Mucosa of rectum (tissue), 2 donors: ENCODE data around the gene FAT2.

Source experiments
- H3K27ac ChIP-seq, 2 donors: one replicate each; pipeline ENCODE4 v1.7.0; 2013; ENCODE audit warnings: inconsistent platforms in 2 of 2, low read depth in 2 of 2, low read length in 2 of 2
- H3K27me3 ChIP-seq, 2 donors: one replicate each; pipeline ENCODE4 v1.7.0; 2013; ENCODE audit warnings: low read length in 2 of 2; ENCODE audit not compliant: control insufficient read depth in 2 of 2, insufficient read depth in 2 of 2
- H3K36me3 ChIP-seq, 2 donors: one replicate each; pipeline ENCODE4 v1.7.0; 2013; ENCODE audit warnings: low read length in 2 of 2; ENCODE audit not compliant: control insufficient read depth in 2 of 2, insufficient read depth in 2 of 2
- H3K4me1 ChIP-seq, 2 donors: one replicate each; pipeline ENCODE4 v1.7.0; 2013; ENCODE audit warnings: low read length in 2 of 2, mild to moderate bottlenecking in 1 of 2; ENCODE audit not compliant: control insufficient read depth in 2 of 2, insufficient read depth in 2 of 2
- H3K4me3 ChIP-seq, 2 donors: one replicate each; pipeline ENCODE4 v1.7.0; 2013; ENCODE audit warnings: low read length in 2 of 2
- H3K9ac ChIP-seq, 2 donors: one replicate each; pipeline ENCODE4 v1.7.0; 2013; ENCODE audit warnings: low read length in 2 of 2, low read depth in 1 of 2, mild to moderate bottlenecking in 1 of 2
- H3K9me3 ChIP-seq, 2 donors: one replicate each; pipeline ENCODE4 v1.7.0; 2013; ENCODE audit warnings: low read length in 2 of 2; ENCODE audit not compliant: control insufficient read depth in 2 of 2
- donor health status: healthy.
- donor health status: Normal muscosa, but diverticular disease.

Gene FAT2

DNA sequence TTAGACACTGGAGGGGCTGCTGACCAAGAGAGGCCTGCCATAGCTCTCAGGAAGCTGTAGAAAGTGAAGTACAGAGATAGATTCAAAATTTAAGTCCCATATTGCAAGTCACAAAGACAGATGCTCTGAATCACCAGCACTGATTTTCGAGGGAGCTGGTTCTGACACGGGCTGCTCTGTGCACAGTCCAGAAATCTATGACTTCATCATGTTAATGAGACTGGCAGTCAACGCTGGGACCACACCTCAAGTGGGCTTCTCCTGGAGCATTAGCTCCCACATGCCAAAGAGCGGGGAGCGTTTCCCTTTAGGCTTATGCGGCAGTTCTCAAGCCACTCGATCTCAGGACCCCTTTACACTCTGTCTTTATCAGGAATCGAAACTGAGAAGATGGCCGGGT is 34.2 kb upstream of the FAT2 start:
- Histone ChIP-seq H3K4me3 (no peak overlapping the region), H3K9me3 (no peaks in the 10 kb centered on the region), H3K4me1 (no peaks in the 10 kb centered on the region), H3K27ac (no peak overlapping the region), H3K9ac (no peak overlapping the region), H3K27me3 (peaks cover 0 to 3% of the 10 kb centered on the region in 2 donors), H3K36me3 (no peaks in the 10 kb centered on the region)

DNA sequence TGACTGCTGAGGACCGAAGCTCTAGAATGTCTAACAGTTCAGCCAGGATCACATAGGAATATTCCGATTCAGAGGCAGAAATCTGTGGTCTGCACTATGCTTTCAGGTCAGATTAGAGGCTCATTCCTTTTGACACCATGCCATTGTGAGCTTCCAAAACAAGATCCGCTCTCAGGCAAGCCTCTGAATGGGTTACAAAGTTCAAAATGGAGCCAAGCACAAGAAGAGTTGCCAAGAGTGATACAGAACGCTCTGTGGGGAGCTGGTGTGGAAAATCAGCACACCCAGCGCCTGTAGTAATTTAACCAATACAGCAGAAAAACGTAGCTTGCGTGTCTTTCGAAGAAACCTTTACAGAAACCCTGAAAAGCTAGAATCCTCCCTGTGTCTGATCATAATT is 33.3 kb upstream of the FAT2 start:
- Histone ChIP-seq H3K27ac (no peak overlapping the region), H3K4me1 (no peaks in the 10 kb centered on the region), H3K27me3 (peaks cover 0 to 3% of the 10 kb centered on the region in 2 donors), H3K36me3 (no peaks in the 10 kb centered on the region), H3K4me3 (no peak overlapping the region), H3K9ac (no peak overlapping the region), H3K9me3 (no peaks in the 10 kb centered on the region)

DNA sequence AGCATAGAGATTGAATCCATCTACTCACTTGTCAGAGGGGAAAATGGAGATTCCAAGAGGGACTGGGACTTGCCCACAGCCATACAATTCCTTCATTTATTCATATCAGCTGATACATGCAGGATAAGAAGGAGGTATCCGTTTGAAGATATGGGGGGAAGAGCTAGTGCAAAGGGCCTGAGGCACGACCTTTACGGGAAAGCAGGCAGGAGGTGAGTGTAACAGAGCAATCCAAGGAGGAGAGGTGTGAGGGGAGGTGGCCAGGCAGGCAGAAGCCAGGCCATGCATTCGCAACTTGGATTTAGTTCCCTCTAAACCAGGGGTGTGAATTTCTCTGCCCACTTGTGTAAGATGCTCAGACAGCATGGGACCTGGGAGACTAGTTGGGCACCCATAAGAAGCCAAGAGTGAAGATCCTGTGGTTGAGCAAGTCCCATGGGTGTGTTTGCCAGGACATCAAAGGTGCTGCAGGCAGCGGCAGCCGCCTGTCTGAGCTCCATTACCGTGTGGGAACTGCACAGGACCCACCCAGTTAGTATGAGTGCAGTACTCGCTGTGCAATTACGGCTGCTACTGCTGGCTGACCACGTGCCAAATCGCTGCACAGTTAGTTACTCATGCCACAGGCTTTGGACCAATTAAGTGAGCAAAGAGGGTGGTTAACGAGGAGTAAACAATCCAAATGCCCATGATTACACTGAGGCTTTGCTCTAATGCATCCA is 31.4 kb upstream of the FAT2 start:
- Histone ChIP-seq H3K36me3 (no peaks in the 10 kb centered on the region), H3K9ac (no peak overlapping the region), H3K4me3 (no peak overlapping the region), H3K4me1 (no peaks in the 10 kb centered on the region), H3K9me3 (no peaks in the 10 kb centered on the region), H3K27me3 (peaks cover 0 to 5% of the 10 kb centered on the region in 2 donors), H3K27ac (no peak overlapping the region)

DNA sequence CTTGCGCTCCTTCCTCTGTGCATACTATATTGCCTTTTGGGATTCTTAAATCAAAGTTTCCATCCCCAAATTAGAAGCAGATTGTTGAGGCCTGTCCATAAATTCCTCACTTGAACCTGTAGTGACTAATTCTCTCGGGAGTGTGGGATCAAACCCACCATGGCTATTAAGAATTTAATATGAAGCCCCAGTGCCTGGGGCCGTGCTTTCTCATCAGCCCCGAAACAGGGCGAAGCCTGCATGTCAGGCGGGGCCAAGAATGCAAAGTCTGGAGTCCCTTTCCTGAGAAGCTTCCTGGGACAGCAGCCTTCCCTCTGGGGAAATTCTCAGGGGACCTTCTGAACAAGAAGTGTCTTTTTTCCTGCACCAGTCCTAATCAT is 29.3 kb upstream of the FAT2 start:
- H3K27me3 ChIP-seq, result peaks cover 0 to 5% of the 10 kb centered on the region in 2 donors
- no peak overlapping the region for H3K27ac ChIP-seq
- H3K9me3 ChIP-seq, result no peaks in the 10 kb centered on the region
- no peaks in the 10 kb centered on the region for H3K36me3 ChIP-seq
- H3K4me1 ChIP-seq, result no peaks in the 10 kb centered on the region
- no peak overlapping the region for H3K9ac ChIP-seq
- H3K4me3 ChIP-seq, result no peak overlapping the region

DNA sequence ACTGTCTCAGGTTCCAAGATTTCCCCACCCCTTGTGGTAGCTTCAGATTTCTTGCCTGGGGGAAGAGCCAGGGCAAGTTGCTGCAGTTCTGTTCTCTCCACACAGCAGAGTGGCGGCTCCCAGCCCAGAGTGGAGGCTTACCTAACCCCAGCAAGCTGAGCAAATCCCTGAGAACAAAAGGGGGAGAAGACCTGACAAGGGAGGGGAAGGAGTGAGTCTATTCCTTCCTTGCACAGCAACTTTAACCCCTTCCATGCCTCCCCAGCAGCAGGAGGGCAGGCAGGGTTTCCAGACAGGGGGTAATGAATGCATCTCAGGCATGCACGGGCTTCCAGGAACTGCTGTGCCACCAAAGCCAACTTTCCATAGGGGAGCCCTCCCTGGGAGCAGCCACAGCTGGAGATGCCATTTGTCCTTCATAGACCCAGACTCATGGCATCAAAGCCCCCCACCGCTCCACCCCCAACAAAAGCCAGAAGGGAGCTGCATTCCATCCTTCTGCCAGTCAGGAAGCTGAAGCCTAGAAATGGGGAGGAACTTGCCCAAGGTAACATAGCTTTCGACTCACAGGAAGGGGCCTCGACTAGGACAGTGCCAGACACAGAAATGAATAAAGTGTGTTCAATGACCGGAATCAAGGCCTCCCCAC is 28.8 kb upstream of the FAT2 start:
- Histone ChIP-seq H3K36me3 (no peaks in the 10 kb centered on the region), H3K4me3 (no peak overlapping the region), H3K9me3 (no peaks in the 10 kb centered on the region), H3K27ac (no peak overlapping the region), H3K9ac (no peak overlapping the region), H3K4me1 (no peaks in the 10 kb centered on the region), H3K27me3 (peaks cover 0 to 5% of the 10 kb centered on the region in 2 donors)

DNA sequence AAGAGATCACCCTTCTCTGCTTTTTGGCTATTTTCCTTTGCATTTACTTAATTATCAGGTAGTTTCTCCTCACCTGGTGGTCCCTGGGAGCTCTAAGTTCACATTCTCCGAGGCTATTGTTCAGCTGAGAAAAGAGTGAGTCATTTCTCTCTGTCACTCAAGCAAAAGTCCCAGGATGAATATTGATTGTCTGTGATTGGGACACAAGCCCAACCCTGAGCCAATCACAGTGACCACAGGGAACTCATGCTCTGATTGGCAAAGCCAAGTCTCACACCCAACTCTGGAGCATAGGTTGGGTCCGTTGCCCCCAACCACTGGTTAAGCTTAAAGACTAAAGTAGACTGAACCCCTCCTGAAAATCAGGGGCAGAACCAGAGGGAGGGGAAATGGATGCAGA is 27.8 kb upstream of the FAT2 start:
- Histone ChIP-seq H3K9me3 (no peaks in the 10 kb centered on the region), H3K36me3 (no peaks in the 10 kb centered on the region), H3K4me3 (no peak overlapping the region), H3K4me1 (no peaks in the 10 kb centered on the region), H3K9ac (no peak overlapping the region), H3K27me3 (peaks cover 0 to 5% of the 10 kb centered on the region in 2 donors), H3K27ac (no peak overlapping the region)

DNA sequence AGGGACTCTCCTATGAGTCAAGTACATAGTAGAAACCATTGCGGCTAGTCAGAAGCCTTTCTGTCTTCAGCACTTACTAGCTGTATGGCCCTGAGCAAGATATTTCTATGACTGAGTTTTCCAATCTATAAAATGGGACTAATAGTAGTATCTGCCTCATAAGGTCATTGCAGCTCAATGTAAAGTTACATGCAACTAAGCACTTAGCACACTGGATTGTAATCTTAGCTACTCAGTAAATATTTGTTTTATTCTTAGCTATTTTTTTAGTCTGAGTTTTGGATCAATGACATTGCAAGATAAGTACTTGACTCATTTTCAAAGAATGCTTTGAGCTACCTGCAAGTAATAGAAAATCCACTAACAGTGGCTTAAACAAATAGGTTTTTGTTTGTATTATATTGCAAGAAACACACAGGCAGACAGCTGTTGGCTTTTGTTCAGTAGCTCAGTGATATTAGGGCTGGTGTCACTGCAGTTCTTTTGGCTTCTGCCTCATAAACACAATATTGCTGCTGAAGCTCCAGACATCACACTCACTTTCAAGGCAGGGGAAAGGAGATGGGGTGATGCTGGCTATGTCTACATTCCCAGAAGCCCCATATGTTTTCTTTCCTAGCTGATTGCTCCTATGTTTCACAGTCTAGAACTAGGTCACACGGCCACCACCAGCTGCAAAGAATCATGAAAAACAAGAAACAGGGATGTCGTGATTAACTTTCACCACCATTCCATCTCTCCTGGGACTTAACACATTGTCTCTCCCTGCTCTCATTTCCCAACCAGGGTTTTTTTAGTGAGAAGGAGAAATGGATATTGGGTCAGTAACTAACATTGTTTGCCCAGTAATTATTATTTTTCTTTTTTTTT is 26.9 kb upstream of the FAT2 start:
- Histone ChIP-seq H3K9ac (no peak overlapping the region), H3K4me1 (no peaks in the 10 kb centered on the region), H3K27me3 (peaks cover 0 to 5% of the 10 kb centered on the region in 2 donors), H3K36me3 (no peaks in the 10 kb centered on the region), H3K9me3 (no peaks in the 10 kb centered on the region), H3K4me3 (no peak overlapping the region), H3K27ac (no peak overlapping the region)

DNA sequence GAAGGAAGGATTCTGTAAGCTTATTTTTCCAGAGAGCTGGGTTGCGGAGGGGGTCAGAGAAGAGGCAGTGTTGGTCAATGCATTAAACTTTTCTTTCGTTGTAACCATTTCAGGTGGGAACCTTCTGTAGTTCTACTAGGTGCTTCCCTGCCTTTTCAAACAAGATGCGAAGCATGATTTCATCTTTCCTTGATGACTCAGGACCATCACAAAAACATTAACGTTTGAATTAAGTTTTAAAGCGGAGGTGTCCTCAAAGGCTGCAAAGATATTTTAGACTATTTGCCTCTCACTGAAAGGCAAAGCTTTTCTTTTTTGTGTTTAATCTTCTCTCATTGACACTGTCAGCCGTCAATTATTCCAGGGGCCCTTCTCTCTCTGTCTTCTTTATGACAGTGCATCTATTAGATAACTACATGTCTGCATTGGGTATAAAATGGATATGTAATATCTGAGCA is 26.3 kb upstream of the FAT2 start:
- H3K9me3 ChIP-seq, result no peaks in the 10 kb centered on the region
- no peaks in the 10 kb centered on the region for H3K36me3 ChIP-seq
- H3K27ac ChIP-seq, result no peak overlapping the region
- H3K4me1 ChIP-seq, result no peaks in the 10 kb centered on the region
- no peak overlapping the region for H3K4me3 ChIP-seq
- peaks cover 0 to 2% of the 10 kb centered on the region in 2 donors for H3K27me3 ChIP-seq
- no peak overlapping the region for H3K9ac ChIP-seq

DNA sequence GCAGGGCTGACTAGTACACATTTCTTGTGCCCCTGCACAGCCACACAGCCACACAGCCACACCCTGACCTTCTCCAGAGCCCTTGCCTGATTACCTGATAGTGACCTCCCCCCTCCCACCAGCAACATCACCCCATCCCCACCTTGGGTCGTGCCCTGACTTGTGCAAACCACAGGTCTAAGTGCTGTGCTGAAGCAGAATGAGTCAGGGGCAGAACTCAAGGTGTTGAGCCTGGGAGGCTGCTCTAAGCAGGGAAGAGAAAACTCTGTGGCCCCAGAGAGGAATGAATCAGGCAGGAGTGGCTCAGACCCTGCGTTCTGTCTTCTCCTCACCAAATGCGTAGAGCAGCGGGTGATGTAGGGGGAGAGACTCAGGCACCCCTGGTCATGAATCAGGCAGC is 24.3 kb upstream of the FAT2 start:
- no peaks in the 10 kb centered on the region for H3K36me3 ChIP-seq
- H3K9ac ChIP-seq, result no peak overlapping the region
- no peaks in the 10 kb centered on the region for H3K4me1 ChIP-seq
- H3K4me3 ChIP-seq, result no peak overlapping the region
- no peak overlapping the region for H3K27ac ChIP-seq
- H3K27me3 ChIP-seq, result peaks cover 0 to 2% of the 10 kb centered on the region in 2 donors
- no peaks in the 10 kb centered on the region for H3K9me3 ChIP-seq

DNA sequence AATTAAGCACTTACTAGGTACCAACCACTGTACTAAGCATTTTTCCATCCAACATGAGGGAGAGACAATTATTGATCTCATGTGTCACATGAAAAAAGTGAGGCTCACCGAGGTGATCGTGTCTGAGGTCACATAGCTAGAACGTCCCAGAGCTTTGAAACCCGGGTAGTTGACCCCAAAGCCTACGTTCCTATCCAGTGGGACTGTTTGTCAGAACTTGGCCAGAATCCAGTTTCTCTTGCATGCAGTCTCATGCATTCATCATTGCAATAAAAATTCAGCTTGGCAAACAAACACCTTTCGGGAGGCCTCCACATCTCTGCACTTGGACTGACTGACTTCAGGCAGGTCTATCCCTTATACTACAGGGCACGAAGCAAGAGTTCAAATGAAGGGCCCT is 23.4 kb upstream of the FAT2 start:
- Histone ChIP-seq H3K36me3 (no peaks in the 10 kb centered on the region), H3K27ac (no peak overlapping the region), H3K9me3 (no peaks in the 10 kb centered on the region), H3K4me3 (no peak overlapping the region), H3K4me1 (no peaks in the 10 kb centered on the region), H3K9ac (no peak overlapping the region), H3K27me3 (peaks cover 0 to 2% of the 10 kb centered on the region in 2 donors)
